IPS-NIHi11 (cell line): Measurements from ENCODE around the gene ADIPOR1.
"Not testable (repeated sequence)": the region's sequence is repeated elsewhere in the genome, so short reads cannot be mapped to it uniquely, and the experiment has no call there.

Experiments
- DNase-seq: peaks from one replicate; pipeline ENCODE4 v3.0.0; 2012; ENCODE audit warnings: mixed read lengths, low spot score

The ADIPOR1 gene, protein sequence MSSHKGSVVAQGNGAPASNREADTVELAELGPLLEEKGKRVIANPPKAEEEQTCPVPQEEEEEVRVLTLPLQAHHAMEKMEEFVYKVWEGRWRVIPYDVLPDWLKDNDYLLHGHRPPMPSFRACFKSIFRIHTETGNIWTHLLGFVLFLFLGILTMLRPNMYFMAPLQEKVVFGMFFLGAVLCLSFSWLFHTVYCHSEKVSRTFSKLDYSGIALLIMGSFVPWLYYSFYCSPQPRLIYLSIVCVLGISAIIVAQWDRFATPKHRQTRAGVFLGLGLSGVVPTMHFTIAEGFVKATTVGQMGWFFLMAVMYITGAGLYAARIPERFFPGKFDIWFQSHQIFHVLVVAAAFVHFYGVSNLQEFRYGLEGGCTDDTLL

DNA sequence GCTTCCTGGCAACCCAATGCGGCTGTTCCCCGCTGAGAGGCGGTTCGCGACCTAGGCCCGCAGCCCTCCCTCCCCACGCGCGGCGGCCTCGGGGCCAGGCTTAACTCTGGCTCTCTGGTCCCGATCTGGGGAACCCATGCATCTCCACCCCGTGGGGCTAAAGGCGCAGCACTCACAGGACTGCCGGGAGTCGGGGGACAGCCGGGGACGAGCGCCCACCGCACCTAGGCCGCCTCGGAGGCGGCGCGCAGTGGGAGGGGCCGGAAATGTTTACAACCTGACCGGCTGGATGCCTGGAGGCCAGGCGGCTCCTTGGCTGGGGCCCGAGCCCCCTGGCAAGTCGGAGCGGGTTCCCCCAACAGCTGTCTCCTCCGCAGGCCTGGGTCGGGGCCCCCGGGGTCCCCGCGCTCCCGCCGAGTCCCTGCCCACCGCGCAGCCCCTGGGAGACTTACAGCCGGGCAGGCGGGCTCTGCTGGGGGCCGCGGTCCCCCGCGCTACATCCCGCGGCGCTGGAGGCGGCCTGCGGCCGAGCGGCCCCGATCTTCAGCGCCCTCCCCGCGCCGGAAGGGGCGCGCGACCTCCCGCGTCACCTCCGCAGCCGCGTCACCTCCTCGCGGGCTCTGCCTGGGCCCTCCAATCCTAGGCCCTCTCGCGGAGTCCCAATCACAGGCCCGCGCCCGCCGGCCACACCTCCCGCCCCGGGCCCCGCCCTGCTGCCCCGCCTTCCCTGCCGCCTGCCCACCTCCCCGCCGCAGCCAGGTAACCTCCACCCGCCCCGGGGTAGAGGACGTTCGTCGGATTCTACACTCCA lies at the start of gene ADIPOR1:
Gene ADIPOR1, minus strand, starts transcription at position 580 of the 811 bp plus-strand sequence. CDS start 7,242 bp downstream, outside the sequence.
- peak; percentile 100 for DNase-seq

DNA sequence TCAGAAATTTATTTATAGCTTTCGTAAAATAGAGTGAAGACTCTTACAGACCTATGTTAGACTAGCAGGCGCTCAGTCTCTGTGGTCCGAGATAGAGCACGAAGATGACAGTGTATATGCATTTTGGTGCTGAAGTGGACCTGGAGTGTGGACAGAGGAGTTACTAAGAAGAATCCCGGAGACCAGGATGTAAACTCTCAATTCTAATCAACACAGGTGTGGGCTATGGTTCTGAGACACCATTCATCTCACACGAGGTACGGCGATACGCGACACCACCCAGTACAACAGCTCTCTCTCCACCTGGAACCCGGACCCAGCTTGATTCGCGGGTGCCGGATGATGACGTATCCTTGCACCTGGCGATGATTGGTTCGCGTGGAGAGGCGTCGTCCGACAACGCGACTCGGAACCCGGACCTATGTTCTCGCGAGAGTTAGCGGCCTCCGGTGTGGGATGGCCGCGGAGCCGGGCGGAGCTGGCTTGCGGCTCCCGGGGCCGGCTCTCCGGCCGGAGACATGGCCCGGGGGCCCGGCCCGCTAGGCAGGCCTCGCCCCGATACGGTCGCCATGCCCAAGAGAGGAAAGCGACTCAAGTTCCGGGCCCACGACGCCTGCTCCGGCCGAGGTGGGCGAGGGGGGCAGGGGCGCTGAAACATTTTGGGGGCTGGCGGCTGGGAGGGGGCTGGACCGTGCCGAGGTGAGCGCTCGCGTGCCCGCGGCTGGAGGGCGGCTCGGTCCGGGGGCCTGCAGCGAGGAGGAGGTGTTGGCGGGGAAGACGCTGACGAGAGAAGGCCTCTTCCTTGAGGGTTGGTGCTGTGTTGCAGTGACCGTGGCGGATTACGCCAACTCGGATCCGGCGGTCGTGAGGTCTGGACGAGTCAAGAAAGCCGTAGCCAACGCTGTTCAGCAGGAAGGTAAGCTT lies 49.1 kb upstream of the ADIPOR1 start, which contains the start of gene TMEM183A:
Gene TMEM183A, plus strand, starts transcription at position 427 of the 924 bp plus-strand sequence. Its CDS starts 92 bp downstream, at position 519.
- peak; percentile 92 for DNase-seq

DNA sequence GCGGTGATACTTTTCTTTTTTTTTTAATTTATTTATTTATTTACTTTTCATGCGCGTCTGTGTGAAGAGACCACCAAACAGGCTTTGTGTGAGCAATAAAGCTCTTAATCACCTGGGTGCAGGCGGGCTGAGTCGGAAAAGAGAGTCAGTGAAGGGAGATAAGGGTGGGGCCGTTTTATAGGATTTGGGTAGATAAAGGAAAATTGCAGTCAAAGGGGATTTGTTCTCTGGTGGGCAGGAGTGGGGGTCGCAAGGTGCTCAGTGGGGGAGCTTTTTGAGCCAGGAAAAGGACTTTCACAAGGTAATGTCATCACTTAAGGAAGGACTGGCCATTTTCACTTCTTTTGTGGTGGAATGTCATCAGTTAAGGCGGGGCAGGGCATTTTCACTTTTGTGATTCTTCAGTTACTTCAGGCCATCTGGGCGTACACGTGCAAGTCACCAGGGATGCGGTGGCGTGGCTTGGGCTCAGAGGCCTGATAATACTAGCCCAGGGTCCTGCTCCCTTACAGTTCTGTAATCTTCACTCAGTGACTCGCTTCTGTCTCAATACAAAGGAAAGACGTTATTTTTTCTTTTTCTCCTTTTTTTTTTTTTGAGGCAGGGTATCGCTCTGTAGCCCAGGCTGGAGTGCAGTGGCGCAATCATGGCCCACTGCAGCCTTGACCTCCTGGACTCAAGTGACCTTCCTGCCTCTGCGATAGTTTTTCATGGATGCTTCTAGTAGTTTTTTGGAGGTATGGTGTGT lies 47.5 kb upstream of the ADIPOR1 start:
- DNase-seq = not testable (repeated sequence)

DNA sequence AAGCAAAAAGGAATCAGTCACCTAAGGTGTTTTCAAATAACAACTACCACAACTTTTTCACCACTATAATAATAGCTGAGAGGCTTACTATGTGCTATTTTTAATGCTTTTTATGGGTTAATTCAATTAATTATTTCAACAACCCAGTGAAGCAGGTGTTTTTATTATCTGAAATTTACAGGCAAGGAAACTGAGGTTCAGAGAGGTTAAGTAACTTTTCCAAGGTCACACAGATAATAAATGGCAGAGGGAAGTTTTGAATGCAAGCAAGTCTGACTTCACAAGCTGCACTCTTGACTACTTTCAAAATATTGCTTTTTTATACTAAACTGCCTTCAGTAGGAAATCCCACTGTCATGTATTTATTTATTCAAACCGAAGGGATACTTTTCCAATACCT lies 44.8 kb upstream of the ADIPOR1 start:
- DNase-seq = no peak

DNA sequence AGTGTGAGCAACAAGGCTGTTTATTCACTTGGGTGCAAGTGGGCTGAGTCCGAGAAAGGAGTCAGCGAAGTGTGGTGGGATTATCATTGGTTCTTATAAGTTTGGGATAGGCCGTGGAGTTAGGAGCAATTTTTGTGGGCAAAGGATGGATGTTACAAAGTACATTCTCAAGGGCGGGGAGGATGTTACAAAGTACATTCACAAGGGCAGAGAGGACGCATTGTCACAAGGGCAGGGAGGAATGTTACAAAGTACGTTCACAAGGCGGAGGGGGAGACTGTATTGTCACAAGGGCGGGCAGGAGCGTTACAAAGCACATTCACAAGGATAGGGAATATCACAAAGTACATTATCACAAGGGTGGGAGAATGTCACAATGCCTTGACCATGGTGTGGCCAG lies 43.9 kb upstream of the ADIPOR1 start:
- no peak for DNase-seq

DNA sequence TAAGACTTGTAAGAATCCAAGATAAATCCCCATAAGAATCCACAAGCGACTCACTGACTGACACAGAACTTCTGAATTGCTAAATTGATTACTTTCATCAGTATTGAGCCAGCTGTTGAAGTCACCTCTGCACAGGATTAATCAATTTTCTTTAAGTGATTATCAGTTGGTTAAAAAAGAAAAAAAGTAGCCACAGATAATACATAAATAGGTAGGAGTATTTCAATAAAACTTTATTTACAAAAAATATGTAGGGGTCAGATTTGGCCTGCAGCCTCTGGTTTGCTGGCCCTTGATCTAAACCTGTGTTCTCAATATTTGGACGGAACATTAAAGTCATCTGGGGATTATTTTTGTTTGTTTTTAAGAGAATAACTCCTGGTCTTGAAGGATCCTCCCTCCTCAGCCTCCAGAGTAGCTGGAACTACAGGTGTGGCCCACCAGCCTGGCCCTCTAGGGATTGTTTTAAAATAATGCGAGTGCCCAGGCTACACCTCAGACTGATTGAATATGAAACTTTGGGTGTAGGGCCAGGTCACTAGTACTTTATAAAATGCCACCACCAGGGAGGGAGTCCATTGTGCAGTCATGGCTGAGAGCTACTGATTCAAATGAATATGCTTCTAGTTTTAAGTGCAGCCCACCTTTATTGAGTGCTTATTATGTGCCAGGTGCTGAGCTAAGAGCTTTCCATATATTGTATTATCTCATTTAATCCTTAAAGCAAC lies 42.3 kb upstream of the ADIPOR1 start:
- no peak for DNase-seq

DNA sequence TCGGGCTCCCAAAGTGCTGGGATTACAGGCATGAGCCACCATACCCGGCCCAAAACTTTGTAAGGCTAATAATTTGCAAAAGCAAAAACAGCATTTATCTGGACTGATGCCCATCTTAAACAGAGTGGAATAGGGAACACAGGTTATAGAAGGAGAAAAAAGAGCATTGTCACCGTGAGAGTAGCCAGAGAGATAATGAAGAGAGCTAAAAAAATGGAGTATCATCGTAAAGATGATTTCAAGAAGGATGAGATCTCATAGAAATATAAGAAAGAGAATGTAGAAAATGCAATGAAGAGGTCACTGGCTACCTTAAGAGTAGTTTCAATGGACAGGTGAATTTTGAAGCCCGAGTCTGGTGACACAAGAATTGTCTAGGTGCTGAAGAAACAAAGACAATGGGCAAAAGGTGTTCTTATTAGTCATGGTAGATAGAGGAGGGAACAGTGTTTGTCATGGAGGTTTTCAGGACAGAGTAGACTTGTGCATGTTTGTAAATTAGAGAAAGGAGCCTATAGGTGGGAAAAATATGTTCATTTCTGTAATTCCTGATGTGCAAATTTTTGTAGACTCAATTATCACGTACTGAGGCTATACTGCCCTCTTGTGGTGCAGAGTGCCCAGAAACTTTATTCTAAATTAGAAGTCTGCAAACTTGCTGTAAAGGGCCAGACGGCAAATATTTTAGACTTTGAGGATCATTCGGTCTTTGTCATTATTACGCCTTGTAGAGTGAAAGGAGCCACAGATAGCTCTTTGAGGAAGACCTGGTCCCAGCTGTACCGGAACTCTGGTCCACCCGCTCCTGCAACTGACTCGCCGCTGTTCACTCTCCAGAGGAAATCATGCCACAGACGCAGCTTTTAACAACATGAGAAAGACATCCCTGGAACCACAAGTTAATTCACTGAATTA lies 41.0 kb upstream of the ADIPOR1 start:
- DNase-seq = peak; percentile 31

DNA sequence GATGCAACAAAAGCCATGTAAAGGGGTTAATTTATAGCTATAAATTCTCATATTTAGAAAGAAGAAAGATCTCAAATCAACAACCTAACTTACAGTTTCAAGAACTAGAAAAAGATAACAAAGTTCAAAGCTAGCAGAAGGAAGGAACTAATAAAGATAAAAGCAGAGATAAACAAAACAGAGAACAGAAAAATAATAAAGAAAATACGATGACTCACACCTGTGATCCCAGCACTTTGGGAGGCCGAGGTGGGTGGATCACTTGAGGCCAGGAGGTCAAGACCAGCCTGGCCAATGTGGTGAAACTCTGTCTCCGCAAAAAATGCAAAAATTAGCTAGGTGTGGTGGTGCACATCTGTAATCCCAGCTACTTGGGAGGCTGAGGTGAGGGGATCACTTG lies 36.6 kb upstream of the ADIPOR1 start:
- DNase-seq = no peak

DNA sequence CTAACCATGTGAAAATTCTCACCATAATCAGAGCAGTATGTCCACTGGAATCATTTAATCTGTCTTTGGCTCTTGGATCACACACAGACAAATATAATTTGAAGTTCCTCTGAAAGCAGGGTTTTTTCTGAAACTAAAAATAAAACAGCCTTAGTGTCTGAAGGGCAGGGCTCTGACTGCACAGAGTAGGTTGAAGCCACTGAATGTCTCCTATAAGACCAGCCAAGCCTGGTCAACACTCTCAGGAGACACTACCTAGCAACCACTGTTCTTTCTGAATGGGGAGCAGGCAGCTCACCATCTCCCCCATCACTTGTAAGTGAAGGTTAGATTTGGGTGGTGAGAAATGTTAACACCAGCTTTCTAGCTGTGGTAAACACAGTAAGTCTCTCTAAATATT lies 33.0 kb upstream of the ADIPOR1 start:
- no peak for DNase-seq

DNA sequence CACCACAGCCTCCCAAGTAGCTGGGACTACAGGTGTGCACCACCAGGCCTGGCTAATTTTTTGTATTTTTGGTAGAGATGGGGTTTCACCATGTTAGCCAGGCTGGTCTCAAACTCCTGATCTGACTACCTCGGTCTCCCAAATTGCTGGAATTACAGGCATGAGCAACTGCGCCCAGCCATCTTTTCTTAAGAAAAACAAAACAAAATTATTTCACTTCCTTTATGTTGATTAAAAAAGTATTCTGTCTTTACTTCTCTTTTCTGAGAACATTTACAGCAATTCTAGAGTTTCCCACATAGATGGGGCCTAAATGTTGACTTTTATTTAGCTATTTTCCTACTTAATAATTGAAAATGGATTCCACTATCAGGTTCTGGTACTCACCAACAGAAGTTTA lies 31.8 kb upstream of the ADIPOR1 start:
- no peak for DNase-seq

DNA sequence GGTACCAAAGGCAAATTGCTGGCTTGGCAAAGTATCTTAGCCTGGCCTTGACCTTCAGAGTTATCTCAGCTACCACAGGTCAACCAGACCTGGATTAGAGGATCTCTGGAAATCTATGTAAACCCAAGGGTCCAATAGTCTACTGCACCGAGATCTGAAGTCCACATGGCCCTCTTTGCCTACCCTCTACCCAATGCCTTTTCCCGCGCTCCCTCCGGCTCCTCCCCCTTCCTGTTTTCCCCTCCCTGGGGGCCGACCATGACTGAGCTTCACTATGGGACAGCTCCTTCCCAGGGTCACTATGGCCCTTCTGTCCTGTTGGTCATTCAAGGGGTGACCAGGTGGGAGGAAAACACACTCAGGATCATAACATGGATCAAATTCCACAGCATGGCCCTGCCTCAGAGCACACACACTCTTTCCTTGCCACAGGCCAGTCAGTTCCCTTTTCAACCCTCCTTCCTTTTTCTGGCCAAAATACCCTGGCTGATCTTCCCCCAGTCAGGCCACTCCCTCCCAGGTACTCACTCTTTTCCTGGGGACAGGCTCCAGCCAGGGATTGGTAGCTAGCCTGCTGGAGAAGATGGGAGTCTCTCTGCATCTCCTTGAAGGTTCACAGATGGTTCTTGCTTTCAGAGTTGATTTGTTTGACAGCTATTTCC lies 29.9 kb upstream of the ADIPOR1 start:
- no peak for DNase-seq

DNA sequence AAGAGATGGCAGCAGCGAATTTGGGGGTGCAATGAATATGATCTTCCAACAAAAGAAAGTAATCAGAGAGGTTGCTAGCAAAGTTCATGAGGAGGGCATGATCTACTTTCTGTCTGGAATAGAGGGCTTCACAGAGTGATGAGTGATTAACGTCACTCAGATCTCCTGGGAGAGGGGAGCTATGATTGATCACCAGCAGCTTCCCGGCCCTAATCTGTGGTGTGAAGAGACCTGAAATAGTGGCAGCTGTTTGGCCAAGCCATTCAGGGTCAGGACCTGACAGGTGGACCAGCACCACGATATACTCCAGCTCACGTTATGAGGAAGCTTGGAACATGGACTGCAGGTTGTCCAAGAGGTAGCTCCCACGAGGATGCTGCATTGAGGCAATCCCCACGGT lies 29.1 kb upstream of the ADIPOR1 start:
- no peak for DNase-seq

DNA sequence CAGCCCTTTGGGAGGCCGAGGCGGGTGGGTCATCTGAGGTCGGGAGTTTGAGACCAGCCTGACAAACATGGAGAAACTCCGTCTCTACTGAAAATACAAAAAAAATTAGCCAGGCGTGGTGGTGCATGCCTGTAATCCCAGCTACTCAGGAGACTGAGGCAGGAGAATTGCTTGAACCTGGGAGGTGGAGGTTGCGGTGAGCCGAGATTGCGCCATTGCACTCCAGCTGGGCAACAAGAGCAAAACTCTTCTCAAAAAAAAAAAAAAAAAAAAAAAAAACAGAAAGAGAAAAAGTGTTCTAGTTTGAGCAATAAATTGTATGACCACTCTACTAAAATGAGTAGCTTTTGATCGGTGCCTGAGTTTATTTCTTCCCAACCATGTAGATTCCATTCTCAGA lies 28.0 kb upstream of the ADIPOR1 start:
- not testable (repeated sequence) for DNase-seq

DNA sequence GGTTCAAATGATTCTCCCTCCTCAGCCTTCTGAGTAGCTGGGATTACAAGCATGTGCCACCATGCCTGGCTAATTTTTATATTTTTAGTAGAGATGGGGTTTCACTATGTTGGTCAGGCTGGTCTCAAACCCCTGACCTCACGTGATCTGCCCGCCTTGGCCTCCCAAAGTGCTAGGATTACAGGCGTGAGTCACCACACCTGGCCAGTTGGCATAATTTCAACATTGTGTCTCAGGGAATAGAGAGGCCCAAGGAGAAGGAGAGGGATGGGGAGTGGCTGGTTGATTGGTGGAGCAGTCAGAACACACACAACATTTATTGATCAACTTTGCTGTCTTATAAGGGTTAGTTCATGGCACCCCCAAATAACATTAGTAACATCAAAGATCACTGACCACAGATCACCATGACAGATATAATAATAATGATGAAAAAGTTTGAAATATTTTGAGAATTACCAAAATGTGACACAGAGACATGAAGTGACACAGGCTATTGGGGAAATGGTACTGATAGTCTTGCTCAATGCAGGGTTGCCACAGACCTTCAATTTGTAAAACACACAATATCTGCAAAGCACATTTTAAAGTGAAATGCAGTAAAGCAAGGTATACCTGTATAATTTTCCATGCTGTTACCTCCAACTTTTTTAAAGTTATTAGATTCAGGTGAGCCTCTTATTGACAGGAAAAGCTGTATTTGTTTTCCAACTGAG lies 24.8 kb upstream of the ADIPOR1 start:
- DNase-seq = no peak

DNA sequence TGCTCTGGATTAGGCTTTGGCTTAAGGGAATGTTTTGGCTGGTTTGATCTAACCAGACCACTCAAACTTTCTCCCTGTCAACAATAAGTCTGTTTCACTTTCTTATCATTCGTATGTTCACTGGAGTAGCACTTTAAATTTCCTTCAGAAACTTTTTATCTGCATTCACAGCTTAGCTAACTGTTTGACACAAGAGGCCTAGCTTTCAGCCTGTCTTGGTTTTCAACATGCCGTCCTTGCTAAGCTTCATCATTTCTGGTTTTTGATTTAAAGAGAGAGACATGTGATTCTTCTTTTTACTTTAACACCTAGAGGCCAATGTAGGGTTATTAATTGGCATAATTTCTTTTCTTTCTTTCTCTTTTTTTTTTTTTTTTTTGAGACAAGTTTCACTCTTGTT lies 23.8 kb upstream of the ADIPOR1 start:
- DNase-seq = no peak

DNA sequence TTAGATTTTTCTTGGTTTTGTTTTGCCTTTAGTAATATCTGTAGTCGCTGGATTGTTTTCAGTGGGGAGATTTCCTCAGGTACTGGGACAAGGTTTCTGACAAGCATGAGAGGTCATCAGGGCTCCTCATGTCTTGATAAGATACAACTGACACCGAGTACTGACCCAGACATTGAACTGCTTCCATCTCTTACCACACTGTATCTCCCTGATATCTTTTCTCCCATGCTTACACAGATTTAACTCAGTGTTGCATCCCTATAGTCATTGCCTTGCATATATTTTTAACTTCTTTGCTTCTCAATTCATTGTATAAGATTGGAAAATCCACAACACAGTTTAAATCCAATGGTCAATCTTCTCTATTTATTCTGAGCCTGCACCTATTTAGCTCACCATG lies 21.3 kb upstream of the ADIPOR1 start:
- DNase-seq = no peak

DNA sequence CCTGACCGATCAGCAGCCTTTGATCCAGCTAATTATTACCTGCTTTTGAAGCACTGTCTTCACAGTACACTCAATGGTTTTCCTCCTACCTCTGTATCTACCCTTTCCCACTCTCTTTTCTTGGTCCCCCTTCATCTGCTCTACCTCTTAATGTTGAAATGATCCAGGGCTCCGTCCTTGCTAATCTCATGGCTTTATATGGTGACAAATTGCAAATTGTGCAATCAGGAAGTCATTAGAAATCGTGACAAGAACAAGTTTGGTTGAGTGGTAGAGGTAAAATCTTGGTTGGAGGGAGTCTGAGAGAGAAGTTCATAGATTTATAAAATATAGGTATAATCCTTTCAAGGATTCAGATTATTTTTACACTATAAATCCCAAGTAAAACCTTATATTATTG lies 18.5 kb upstream of the ADIPOR1 start:
- no peak for DNase-seq

DNA sequence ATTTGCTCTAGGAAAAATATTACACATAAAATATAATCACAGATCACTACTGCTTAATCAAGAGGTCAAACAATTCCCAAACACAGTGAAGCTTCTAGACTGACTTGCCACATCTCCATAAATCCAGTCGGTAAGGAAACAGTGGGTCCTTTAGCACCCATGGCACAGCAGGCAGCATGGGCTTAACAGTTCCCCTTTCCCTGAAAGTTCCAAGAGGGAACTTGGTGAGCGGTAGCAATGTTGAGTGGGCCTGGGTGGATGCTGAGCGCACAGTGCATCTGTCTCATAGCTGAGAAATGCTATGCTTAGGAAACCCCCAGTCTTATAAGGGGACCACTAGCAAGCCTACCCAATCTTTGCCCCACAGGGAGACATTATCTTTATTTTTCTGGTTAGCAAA lies 16.7 kb upstream of the ADIPOR1 start:
- DNase-seq = no peak
